GM04504 (cell line): ENCODE results near the gene RALGAPA2.
"Not testable (repeated sequence)": the region's sequence is repeated elsewhere in the genome, so short reads cannot be mapped to it uniquely, and the experiment has no call there.

ENCODE experiments used
- DNase-seq: peaks from one replicate; pipeline ENCODE4 v3.0.0-alpha.2; 2012; ENCODE audit warnings: low read depth

RALGAPA2 gene

DNA sequence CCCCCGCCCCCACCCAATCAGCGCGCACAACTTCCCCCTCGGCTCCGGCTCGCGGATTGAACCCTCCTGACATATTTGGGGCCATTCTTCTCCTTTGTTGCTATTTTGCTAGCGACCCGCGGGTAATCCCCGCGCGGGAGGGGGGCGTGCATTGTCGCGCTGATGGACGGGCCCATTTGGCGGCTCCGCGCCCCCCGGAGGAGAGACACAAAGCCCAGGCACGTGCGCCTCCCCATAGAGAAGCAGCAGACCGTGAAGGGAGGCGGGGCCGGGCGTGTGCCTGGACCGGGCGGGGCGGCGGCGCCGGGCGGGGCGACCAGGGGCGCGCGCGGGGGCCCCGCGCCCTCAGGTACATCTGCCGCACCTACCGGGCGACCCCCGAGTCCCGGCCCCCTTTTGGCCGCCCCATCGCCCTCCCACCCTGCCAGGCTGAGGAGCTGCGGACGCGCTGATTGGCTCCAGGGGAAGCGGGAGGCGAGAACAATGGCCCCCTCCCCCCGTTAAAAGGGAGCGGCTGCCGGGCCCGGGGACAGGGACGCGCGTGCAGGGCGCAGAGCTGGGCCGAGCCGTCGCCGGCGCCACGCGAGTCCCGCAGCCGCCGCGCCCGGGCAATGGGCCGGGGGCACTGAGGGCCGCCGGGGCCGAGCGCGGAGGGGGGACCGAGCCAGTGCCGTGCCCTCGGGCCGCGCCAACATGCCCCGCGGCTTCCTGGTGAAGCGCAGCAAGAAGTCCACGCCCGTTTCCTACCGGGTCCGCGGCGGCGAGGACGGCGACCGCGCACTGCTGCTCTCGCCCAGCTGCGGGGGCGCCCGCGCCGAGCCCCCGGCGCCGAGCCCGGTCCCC is 344.6 kb downstream of the RALGAPA2 start, which contains the start of gene INSM1:
TSS of gene INSM1 (plus strand) at position 530 of the 843 bp plus-strand sequence. CDS start at position 694, 164 bp downstream.
- DNase-seq = no peak

DNA sequence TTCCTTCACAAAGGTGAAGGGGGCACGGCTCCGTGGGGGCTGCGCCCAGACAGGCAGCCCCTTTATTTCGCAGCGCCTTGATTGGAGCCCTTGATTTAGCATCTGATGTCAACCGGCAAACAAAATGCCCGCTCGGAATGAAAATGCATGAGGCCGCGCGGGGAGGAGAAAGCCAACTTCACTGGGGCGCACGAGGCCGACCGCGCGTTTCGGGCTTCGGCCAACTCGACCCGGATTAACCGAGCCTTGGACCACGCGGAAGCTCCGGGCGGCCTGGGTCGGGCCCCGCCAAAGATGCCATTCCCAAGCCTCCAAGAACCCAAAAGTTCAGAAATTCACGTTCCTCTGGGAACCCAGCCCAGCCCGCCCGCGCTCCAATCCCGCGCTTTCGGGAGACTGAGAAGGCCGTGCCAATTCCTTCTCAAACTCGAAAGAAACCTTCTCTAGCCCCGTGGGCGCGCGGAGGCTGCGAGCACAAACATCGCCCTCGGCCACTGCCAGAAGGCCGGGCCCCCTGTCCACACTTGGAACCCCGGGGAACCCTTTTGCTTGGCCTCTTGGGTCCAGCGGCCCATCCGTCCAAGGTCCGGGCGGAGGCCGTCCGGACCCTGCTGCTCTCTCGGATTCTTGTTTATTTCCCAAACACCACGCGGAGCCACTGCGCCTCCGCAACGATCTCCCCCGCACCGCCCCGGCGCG is 345.4 kb downstream of the RALGAPA2 start:
- no peak for DNase-seq

DNA sequence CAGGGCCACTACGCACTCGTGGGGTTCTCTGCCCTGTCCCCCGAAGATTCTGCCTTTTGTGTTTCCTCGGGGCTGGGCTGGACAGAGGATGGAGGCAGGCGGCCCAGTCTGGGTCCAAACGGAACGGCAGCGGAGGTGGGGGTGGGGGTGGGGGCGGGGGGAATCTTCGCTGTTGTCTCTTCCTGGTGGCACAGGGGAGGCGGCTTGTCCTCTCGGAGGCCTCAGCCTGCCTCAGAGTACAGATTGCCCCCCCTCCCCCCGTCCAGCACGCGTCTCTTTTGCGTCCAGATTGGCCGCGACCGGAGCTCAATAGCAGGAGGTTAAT is 345.9 kb downstream of the RALGAPA2 start:
- no peak for DNase-seq

GRCh38 chr20:20365480-20366161 is 346.8 kb downstream of the RALGAPA2 start:
- DNase-seq = no peak

DNA sequence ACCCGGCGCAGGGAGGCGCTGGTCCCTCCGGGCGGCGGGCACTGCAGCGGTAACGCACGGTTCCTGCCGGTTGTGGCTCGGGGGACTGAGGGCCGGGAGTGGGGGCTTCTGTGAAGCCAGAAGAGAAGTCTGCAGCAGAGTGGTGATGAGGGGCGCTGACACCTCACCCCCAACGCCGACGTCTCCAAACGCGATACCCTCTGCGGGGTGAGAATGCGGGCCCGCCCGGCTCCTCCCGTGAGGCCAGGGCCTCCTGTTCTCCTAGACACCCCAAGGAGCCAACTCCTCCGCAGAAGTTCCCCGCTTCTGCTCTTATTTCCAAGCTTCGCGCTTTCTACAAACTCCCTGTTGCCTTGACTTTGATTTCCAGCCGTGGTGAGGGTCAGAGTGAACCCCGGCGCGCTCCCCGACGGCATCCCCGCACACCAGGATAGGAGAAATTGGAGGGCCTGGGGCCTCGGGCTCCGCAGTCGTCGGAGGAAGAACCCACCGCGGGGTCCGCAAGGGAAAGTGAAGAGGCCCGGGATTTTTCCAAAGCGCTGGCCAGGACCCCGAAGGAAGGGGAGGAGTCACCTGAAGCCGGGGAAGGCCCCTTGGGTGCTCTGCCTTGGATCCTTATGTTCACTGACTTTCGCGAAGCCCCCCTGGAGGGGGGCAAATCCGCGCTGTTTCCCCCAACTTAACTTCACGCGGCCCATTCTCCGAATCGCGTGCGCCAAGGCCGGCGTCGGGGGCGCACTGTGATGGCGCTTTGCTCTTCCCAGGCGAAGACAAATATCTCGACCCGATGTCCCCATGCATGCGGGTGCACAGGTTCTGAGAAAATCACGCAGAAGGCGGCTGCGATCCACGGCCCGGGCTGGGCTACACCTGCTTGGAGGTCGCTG is 347.6 kb downstream of the RALGAPA2 start:
- DNase-seq = no peak

- DNase-seq = no peak
These were observed 348.4 kb downstream of the RALGAPA2 start for GRCh38 chr20:20363799-20364592.

- no peak for DNase-seq
These were observed 349.0 kb downstream of the RALGAPA2 start for GRCh38 chr20:20363434-20363798.

GRCh38 chr20:20362774-20363433 is 349.5 kb downstream of the RALGAPA2 start:
- no peak for DNase-seq

GRCh38 chr20:20360464-20360863 is 352.0 kb downstream of the RALGAPA2 start:
- peak; percentile 30 for DNase-seq

GRCh38 chr20:20359628-20360027 is 352.8 kb downstream of the RALGAPA2 start:
- no peak for DNase-seq

- no peak for DNase-seq
These were observed 353.6 kb downstream of the RALGAPA2 start for GRCh38 chr20:20358801-20359200.

GRCh38 chr20:20355503-20355902 is 356.9 kb downstream of the RALGAPA2 start:
- not testable (repeated sequence) for DNase-seq

GRCh38 chr20:20353576-20353975 is 358.9 kb downstream of the RALGAPA2 start:
- DNase-seq = no peak

DNA sequence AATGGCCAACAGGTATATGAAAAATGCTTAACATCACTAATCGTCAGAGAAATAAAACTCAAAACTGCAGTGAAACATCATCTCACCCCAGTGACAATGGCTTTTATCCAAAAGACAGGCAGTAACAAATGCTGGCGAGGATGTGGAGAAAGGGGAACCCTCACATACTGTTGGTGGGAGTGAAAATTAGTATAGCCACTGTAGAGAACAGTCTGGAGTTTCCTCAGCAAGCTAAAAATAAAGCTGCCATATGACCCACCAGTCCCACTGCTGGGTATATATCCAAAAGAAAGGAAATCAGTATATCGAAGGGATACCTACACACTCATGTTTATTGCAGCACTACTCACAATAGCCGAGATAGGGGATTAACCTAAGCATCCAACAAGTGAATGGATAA is 368.0 kb downstream of the RALGAPA2 start:
- DNase-seq = no peak

DNA sequence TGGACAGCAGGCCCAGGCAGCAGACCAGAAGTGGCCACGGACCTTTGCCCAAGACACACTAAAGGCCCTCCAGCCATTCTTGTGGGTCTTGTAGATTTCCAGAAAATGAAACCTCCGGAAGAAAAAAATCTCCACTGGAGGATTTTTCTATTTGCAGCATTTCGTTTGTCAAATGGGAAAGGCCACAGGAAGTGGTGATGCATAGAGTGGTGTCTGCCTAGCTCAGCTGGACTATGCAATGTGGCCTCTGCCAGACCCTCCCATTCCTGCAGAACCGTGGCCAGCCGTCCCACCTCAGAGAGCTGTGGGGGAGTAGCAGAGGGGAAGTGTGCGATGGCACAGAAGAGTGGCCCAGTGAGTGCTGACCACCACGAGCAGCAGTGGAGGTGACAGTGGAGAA is 368.5 kb downstream of the RALGAPA2 start:
- no peak for DNase-seq
